A204.1 (cell line): Measurements from ENCODE around the gene TOP2A.
"Not testable (repeated sequence)": the region's sequence is repeated elsewhere in the genome, so short reads cannot be mapped to it uniquely, and the experiment has no call there.

Source experiments
- FAIRE-seq: peaks from 2 replicates; lab custom pipeline; 2012; peaks lifted over from hg19 to GRCh38; lab: Jason Lieb, UNC

TOP2A gene

DNA sequence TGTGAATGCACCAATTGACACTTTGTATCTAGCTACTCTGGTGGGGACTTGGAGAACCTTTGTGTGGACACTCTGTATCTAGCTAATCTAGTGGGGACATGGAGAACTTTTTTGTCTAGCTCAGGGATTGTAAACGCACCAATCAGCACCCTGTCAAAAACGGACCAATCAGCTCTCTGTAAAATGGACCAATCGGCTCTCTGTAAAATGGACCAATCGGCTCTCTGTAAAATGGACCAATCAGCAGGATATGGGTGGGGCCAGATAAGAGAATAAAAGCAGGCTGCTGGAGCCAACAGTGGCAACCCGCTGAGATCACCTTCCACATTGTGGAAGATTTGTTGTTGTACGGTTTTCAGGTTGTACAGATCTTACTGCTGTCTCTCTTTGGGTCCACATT is 41.2 kb downstream of the TOP2A start:
- FAIRE-seq = not testable (repeated sequence)

- not testable (repeated sequence) for FAIRE-seq
Observed at GRCh38 chr17:40375786-40376185, 41.9 kb downstream of the TOP2A start.

DNA sequence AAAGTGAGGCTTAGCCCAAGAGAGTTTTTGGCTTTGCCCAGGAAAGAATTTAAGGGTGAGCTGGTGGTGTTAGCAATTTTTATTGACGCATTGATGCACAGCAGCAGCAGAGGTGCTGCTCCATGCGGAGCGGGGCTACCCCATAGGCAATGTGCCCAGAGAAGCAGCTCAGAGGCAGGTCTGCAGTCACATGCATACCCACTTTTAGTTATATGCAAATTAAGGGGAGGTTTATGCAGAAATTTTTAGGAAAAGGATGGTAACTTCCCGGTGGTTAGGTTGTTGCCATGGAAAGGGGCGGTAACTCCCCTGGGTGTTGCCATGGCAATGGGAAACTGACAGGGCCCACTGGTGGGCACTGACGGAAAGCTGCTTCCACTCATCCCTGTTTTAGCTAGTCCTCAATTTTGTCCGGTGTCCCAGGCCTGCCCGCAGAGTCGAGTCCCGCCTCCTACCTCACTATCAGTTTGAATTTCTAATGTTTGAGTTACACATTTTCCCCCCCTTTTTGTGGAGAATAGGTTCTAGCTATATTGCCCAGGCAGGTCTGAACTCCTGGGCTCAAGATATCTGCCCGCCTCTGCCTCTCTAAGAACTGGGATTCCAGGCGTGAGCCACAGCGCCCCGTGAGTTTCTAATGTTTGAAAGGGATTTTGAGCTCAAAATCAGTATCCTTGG is 42.7 kb downstream of the TOP2A start:
- FAIRE-seq = no peak

DNA sequence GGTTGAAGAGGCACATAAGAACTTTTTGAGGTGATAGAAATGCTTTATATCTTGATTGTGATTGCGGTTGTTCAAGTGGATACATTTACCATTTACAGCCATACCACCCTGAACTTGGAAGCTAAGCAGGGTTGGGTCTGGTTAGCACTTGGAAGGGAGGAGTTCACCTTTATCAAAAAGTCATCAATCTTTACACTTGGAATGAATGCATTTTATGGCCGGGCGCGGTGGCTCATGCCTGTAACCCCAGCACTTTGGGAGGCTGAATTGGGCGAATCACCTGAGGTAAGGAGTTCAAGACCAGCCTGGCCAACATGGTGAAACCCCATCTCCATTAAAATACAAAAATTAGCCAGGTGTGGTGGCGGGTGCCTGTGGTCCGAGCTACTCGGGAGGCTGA is 43.7 kb downstream of the TOP2A start:
- no peak for FAIRE-seq

GRCh38 chr17:40373324-40373723 is 44.4 kb downstream of the TOP2A start:
- no peak for FAIRE-seq

GRCh38 chr17:40372644-40373043 is 45.1 kb downstream of the TOP2A start:
- not testable (repeated sequence) for FAIRE-seq

DNA sequence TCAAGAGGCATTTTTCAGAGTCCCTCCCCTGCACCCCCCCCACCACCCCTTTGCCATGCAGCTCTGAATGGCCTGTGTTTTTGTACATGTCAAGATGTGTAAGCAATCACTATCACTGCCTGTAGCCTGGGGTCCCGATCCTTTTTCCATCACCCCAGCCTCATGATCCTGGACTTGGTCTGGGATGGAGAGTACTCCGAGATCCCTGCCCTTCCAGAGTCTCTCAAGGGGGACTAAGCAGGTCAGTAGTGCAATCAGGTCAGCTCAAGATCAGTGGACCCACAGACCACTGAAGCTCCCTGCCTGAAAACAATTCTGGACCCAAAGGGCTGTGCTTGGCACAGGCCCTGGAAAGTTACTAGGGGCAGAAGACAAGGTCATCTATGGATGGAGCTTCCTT is 45.7 kb downstream of the TOP2A start:
- no peak for FAIRE-seq

- no peak for FAIRE-seq
Observed at GRCh38 chr17:40371261-40371929, 46.3 kb downstream of the TOP2A start.

DNA sequence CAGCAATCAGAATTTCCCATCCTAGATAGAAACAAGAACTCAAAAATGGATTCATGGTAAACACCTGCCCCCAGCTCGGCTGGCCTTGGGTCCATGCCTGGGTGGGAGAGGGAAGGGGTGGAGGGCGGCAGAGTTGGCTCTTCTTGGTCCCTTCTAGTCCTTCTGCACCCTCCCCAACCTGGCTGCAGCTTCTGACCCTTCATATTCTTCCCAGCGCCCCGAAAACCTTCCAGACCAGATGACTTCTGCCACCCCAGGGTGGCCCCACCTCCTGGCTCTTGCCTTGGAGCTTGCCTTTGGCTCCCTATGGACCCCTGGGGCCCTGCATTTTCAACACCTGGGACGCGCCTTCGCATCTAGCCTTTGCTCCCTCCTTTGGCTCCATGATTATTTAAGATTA is 47.8 kb downstream of the TOP2A start:
- FAIRE-seq = no peak

GRCh38 chr17:40367728-40368127 is 50.0 kb downstream of the TOP2A start:
- FAIRE-seq = not testable (repeated sequence)

DNA sequence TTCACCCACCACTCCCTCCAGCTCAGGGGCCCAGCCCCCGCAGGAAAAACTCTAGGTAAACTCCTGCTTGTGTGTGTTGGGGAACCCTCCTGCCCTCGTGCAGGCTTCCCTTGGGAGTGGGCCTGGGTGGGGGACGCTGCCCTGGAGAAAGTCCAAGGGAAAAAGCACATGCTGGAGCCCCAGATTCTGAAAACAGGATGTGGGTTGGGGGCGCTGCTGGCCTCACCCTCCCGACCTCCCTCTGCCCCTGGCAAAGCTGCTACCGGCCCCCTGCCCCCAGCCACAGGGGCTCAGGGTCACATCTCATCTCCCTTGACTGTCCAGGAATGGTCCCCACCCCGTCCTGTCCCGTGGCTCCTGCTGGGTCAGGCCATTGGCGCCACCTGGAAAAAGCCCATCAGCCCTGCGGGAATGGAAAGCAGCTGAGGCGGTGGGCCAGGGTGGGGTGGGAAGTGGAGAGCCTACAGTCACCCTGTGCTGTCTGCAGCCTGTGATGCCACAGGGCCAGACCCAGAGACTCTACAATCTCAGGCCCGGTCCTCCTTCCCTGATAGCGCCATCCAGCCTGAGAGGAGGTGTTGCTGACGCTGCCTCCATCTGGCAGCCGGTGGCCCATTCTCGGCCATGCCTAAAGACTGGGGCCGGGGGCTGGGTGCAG is 50.7 kb downstream of the TOP2A start:
- FAIRE-seq = no peak

DNA sequence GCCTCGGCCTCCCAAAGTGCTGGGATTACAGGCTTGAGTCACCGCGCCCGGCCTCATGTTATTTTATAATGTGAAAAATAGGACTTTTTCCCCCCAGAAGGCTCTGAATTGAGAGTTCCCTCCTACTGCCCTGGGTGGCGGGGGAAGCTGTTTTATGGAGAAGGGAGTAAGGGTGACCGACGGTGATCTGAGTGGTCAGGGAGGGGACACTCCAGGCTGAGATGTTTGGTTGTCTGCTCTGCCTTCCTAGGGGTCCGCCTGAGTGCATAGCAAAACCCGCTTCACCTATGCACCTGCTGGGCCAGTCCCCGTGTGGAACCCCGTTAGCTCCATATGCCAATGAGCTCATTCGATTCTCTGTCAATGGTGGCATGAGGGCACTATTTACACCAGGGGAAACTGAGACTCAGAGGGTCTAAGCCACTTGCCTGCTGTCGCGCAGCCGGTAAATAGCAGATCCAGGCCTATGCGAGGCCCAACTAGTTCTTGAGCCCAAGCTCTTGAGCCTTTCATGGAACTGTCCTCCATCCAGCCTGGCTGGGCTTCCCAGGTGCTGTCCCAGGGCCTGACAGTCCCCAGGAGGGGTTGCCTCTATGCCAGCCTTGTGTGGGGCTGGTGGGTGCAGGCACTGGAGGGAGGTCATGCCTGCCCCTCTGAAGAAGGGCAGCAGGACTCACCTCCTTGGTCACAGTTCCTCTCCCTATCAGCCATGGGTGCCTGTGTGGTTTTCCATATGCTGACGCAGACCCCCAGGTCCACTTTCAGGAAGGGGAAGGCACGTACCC is 51.4 kb downstream of the TOP2A start:
- FAIRE-seq = no peak

GRCh38 chr17:40364906-40365305 is 52.8 kb downstream of the TOP2A start:
- FAIRE-seq = no peak

GRCh38 chr17:40364121-40364861 is 53.4 kb downstream of the TOP2A start, which contains the start of gene GJD3:
GJD3 (minus strand) TSS chr17:40364737; CDS start chr17:40363815, 922 bp downstream.
- FAIRE-seq = no peak

DNA sequence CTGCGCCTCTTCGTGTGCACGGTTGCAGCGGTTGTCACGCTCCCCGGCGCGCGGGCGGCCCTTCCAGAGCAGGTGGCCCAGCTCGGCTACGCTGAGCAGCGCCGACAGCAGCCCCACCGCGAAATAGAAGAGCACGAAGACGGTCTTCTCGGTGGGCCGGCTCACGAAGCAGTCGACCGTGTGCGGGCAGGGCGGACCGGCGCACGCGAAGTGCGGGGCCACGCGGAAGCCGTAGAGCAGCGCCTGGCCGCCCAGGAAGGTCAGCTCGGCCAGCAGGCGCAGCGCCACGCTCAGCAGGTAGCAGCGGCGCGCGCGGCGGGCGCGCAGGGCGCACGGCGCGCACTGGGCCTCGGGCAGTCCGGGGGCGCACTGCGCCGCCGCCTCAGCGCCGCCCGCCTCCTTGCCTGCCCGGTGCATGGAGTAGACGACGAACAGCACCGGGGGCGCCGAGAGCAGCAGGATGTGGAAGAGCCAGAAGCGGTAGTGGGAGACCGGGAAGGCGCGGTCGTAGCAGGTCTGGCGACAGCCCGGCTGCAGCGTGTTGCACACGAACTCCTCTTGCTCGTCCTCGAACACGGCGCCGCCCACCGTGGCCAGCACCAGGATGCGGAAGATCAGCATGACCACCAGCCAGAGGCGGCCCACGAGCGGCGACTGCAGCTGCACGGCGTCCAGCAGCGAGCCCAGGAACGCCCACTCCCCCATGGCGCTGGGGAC is 54.4 kb downstream of the TOP2A start:
- FAIRE-seq = no peak

DNA sequence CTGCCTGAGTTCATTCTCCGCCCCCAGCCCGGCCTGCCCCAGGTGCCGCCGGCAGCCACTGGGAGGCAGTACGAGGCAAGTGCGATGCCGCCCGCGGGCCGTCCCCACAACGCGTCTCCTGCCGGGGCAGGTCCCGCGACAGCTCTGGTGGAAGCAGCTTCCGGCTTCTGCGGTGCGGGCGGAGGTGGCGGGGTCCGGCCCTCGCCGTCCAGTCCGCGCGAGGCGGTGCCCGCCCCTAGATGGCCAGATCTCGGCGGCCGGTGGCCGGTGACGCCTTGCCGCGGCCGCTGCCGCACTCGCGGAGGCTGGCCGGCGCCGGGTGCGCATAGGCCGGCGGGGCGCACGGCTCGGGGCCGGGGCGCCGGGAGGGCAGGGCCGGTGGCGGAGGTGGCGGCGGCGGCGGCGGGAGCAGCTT is 55.0 kb downstream of the TOP2A start:
- FAIRE-seq = no peak

DNA sequence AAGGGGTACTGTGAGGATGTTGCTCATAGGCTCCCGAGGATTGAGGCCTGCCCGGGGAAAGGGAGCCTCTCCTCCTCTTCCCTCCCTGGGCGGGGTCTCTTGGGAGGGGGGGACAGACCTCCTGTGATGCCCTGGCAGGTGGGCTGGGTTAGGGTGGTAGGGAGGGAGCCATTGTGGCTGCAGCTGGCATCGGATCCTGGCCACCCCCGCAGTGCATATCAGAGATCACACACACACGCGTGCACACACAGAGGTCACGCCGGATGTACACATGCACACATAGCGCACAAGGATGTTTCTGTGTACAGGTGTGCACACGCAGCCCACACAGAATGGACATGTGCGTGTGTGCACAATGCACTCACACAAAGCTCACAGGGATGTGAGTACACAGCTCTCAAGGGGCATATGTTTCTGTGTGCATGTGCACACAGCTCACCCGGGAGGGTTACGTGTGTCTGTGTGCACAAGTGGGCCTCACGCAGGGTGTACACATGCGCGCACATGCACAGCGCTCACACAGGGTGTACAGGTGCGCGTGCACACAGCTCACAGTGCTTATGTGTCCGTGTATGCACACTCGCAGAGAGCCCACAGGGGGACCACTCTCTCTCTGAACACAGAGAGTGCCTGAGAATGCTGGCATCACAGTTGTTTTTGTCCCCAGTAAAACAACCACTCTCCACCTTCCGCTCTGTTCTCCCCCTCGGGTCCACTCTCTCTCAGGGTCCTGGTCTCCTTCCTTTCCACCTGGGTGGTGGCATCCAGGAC is 55.6 kb downstream of the TOP2A start:
- no peak for FAIRE-seq

DNA sequence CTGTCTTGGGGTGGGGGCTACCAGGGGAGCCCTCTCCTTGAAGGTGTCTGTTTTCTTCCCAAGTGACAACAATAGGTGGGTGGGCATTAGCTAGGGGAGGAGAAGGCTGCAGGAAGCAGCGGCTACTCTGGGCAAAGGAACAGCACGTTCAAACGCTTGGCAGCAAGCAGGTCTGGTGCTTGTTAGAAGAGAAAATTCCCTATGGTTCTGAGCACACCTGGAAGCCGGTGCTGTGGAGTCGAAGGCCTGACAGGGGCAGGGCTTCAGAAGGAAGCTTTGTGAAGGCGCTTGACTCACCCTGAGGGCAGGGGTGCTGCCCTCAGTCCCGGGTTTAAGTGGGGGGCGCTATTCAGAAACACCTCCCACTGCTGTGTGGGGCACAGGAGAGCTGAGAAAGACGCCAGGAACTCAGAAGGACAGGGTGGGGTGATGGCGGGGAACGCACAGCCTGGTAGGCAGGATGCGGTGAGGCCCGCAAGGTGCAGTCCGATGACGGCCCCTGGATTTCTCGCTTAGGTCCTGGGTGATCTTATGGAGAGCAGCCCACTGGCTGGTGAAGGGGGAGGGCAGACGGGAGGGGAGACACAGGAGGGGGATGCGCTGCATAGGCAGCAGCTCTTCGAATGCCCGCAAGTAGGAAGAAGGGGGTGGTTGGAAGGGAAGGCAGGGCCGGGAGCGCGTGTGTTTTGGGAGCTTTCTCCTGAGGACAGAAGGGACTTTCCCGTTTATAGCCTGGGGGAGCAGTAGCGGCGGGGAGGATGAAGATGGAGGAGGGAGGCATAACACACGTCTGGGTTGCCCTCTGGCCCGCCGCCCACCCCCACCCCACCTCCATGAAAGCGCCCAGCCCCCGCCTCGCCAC is 56.4 kb downstream of the TOP2A start:
- FAIRE-seq = no peak

DNA sequence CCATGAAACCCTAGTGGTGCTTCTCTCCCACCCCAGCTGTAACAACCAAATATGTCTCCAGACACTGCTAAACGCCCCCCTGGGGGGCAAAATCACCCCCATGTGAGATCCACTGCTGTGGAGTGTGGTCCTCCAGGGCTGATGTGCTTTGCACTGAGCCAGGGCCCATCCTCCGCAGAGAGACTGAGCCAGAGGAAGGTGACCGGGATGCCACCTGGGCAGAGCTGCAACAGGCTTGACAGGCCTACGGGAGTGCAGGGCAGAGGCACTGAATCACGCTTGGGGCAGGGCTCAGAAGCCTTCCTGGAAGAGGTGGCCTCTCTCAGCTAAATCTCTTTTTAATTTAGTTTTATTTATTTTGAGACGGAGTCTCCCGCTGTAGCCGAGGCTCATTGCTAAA is 57.6 kb downstream of the TOP2A start:
- no peak for FAIRE-seq
